Measurements from ENCODE around the gene CRADD.

- TF ChIP-seq POLR2AphosphoS5 (IDR thresholded peaks at IDR 0.05; ENCODE audit: low read depth, low read length) (no peak), POLR2A (IDR thresholded peaks at IDR 0.05; ENCODE audit: low read depth, low read length) (no peak), TAF1 (IDR thresholded peaks at IDR 0.05; ENCODE audit: borderline replicate concordance, low read depth, low read length) (no peak)
Observed at GRCh38 chr12:93738199-93739058, 61.3 kb downstream of the CRADD start.

Data from GM12892 (cell line).